NCI-H2171 (cell line): ENCODE measurements around the gene UPK3B.
"Not testable (repeated sequence)": the region's sequence is repeated elsewhere in the genome, so short reads cannot be mapped to it uniquely, and the experiment has no call there.

Experiments used
- DNase-seq: peaks from one replicate; lab custom pipeline; 2025; lab: John Stamatoyannopoulos, UW

Gene UPK3B

GRCh38 chr7:76492139-76492538 lies 18.2 kb upstream of the UPK3B start:
- not testable (repeated sequence) for DNase-seq

- not testable (repeated sequence) for DNase-seq
These were observed 14.6 kb upstream of the UPK3B start for GRCh38 chr7:76495717-76496116.

DNA sequence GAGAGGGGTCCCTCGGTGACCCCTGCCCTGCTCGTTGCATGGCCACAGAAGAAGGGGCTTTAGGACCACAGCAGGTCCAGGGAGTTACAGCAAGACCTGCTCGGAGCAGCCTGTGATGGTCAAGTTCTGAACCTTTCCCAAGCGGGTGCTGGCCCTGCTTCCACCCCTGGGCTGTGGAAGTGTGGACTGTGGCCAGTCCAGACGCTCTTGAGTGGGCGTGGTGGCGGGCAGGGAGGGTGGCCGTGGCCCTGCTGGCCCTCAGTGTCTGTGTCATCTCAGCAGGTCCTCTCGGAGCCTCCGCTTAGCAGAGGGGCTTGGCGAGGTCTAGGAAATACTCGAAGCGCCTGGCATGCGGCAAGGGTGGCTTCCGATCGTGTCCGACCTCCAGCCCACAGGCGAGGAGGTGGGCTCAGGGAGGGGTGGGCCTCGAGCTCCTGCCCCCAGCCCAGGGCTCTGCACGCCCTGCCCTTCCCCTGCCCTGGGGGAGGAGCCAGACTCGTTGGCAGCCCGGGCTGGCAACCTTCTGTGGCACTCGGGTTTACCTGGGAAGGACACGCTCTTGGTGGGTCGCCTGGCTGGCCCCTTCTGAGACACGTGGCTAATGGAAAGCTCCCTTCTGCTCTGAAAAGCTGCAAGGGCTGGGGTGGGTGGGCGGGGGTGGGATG lies 12.3 kb upstream of the UPK3B start:
- DNase-seq: not testable (repeated sequence)

GRCh38 chr7:76498583-76499200 lies 11.7 kb upstream of the UPK3B start:
- DNase-seq: not testable (repeated sequence)

GRCh38 chr7:76499201-76499923 lies 11.0 kb upstream of the UPK3B start:
- not testable (repeated sequence) for DNase-seq

- DNase-seq: not testable (repeated sequence)
These were observed 10.5 kb upstream of the UPK3B start for GRCh38 chr7:76499924-76500241.

- DNase-seq: not testable (repeated sequence)
These were observed 8.1 kb upstream of the UPK3B start for GRCh38 chr7:76502224-76502623.

DNA sequence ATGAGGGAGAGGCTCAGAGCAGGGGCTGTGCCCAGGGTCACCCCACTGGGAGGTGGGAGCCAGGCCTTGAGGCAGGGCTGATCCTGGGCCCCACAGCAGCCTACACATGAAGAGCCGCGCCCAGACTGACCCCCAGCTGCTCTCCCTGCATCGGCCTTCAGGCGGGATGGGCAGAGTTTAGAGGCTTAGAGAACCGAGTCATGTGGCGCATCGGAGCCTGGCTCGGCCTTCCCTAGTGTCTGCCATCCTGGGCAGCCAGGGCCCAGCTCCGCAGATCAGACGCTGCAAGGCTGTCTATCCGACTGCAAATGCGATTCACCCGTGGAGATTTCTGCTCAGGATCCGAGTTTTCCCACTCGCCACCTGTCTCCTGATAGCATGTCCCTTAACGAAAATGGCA lies 7.5 kb upstream of the UPK3B start:
- not testable (repeated sequence) for DNase-seq

DNA sequence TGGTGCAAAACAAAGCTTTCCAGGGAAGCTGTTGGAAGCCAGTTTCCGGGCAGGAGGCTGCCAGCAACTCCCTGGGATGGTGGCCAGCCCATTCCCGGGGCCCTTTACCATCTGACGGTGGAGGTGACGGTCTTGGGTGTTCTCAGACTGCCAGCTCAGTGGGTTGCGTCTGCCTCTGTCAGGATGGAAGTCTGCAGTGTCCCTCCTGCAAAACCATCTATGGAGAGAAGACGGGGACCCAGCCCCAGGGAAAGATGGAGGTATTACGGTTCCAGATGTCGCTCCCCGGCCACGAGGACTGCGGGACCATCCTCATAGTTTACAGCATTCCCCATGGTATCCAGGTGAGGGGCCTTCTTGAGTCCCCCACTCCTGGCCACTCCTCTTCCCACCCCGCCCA lies 7.1 kb upstream of the UPK3B start:
- DNase-seq: not testable (repeated sequence)

DNA sequence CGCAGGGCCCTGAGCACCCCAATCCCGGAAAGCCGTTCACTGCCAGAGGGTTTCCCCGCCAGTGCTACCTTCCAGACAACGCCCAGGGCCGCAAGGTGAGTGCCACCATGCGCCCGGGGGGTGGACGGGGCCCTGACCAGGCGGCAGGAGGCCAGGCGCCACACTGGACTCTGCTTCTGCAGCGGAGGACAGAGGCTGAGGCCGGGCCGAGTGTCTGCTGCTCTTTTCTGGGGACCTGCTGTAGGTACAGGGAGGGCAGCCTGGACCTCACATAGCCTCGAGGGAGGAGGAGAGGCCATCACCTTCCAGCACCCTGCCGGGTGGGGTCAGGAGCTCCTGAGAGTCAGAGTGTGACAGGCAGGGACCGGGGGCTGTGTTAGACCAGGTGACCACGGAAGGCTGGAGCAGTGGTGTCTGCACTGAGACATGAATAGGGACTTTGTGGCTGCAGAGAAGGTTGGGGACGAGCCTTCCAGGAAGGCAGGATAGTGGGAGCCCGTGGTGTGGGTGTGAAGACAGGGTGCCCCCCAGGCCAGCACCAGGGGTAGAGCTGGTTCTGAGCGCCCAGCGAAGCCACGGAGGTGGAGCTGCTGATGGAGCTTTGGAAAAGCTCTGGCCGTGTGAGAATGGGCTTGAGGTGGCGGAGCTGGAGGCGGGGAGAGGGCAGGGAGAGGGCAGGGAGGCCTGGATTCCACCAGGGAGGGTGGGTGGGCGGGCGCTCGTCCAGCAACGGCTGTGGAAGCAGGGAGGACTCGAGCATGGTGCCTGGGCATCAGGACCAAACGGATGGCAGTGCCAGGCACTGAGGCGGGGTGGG lies 5.8 kb upstream of the UPK3B start:
- not testable (repeated sequence) for DNase-seq

DNA sequence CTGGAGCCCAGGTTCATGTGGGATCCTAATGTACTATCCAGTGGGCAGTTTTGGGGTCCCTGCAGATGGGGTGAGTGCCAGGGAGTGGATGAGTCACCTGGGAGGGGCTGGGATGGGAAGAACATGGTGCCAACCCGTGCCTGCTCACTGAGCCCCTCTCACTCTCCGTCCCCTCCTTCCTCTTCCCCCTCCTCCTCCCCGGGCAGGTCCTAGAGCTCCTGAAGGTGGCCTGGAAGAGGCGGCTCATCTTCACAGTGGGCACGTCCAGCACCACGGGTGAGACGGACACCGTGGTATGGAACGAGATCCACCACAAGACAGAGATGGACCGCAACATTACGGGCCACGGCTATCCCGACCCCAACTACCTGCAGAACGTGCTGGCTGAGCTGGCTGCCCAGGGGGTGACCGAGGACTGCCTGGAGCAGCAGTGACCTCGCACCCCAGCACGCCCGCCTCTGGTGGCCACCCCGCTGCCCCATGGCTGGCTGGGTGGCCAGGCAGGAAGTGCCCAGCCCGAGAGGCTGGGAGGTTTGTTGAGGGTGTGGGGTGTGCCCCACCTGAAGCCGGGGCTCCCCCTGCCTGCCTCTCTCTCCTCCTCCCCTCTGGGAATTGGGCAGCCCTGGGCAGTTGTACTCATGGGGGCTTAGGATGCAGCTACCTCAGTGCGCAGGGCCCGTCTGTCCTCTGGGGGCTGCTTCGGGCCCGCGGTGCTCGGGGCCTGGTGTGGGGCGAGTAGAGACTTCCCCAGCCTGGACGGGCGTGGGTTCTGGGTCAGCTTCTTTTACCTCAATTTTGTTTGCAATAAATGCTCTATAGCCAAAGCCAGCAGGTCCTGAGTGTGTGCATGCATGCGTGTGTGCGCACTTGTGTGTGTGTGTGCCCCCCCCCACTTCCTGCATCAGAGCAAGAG lies 4.9 kb upstream of the UPK3B start:
- DNase-seq: no peak

GRCh38 chr7:76506081-76506440 lies 4.3 kb upstream of the UPK3B start:
- DNase-seq: no peak

GRCh38 chr7:76506643-76507042 lies 3.7 kb upstream of the UPK3B start:
- DNase-seq: not testable (repeated sequence)

- no peak for DNase-seq
These were observed 2.5 kb upstream of the UPK3B start for GRCh38 chr7:76507723-76508406.

- DNase-seq: not testable (repeated sequence)
These were observed 1.0 kb downstream of the UPK3B start for GRCh38 chr7:76511200-76511910.

GRCh38 chr7:76511911-76512885 lies 1.8 kb downstream of the UPK3B start:
- not testable (repeated sequence) for DNase-seq

- no peak for DNase-seq
These were observed 2.8 kb downstream of the UPK3B start for GRCh38 chr7:76512941-76513816.
